Measurements from ENCODE around the gene ARPIN. TPM values are rescaled to one million over a fixed set of nuclear protein-coding genes. Genes with fewer than 3 reads are reported as not detected.

The ARPIN gene
- total RNA-seq, 1 experiment from 2014 or later: 30.4 TPM

DNA sequence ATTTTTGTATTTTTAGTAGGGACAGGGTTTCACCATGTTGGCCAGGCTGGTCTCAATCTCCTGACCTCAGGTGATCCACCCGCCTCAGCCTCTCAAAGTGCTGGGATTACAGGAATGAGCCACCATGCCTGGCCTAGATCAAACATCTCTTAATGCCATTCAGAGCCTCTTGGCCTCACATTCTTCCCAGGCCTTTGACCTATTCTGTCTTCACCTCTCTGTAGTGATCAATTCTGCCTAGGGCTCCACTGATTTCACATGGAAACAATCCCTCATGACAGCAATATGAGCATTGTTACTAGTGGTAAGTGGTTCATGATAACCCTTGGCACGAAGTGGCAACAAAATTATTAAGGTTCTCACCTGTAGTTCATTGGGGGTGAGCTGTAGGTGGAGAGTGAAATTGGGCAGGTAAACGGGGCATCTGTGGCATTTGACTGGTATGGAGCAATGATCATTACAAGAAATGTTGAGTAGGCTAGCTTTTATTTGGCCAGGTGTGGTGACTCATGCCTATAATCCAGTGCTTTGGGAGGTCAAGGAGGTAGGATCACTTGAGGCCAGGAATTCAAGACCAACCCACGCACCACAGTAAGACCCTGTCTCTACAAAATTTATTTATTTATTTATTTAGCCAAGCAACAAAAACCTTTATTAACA, 4.8 kb upstream of the ARPIN start:
- Histone ChIP-seq H3K27ac (peak overlapping the region; percentile 73), H4K20me1 (ENCODE audit: insufficient read depth) (no peaks in the 10 kb centered on the region), H3K4me2 (peak overlapping the region; percentile 42), H2AFZ (no peak overlapping the region), H3K79me2 (ENCODE audit: low read depth) (no peaks in the 10 kb centered on the region), H3K4me3 (no peak overlapping the region), H3F3A (ENCODE audit: insufficient read depth, low read depth) (peaks cover 34% of the 10 kb centered on the region), H3K36me3 (ENCODE audit: low read depth) (no peaks in the 10 kb centered on the region), H3K27me3 (ENCODE audit: insufficient read depth, low read depth) (no peaks in the 10 kb centered on the region), H3K9me2 (ENCODE audit: insufficient read depth) (no peaks in the 10 kb centered on the region), H3K4me1 (replicated peaks; ENCODE audit: insufficient read depth) (peaks cover 62% of the 10 kb centered on the region), H3K9me3 (ENCODE audit: insufficient read depth, low read depth) (no peaks in the 10 kb centered on the region)
- no TSS peak for BruUV-seq (replicated peaks)
- TF ChIP-seq, protein P1, sequence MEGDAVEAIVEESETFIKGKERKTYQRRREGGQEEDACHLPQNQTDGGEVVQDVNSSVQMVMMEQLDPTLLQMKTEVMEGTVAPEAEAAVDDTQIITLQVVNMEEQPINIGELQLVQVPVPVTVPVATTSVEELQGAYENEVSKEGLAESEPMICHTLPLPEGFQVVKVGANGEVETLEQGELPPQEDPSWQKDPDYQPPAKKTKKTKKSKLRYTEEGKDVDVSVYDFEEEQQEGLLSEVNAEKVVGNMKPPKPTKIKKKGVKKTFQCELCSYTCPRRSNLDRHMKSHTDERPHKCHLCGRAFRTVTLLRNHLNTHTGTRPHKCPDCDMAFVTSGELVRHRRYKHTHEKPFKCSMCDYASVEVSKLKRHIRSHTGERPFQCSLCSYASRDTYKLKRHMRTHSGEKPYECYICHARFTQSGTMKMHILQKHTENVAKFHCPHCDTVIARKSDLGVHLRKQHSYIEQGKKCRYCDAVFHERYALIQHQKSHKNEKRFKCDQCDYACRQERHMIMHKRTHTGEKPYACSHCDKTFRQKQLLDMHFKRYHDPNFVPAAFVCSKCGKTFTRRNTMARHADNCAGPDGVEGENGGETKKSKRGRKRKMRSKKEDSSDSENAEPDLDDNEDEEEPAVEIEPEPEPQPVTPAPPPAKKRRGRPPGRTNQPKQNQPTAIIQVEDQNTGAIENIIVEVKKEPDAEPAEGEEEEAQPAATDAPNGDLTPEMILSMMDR (conservative IDR thresholded peaks at IDR 0.05): no peak
- ChIA-PET POLR2A (ENCODE audit: unreplicated experiment) (interaction anchor here (0.6 to 0.7 kb wide), 3 partner anchors 255 to 1014 kb away, joined by 4 to 12 read pairs (median 4); no protein-coding TSS in a partner anchor), CTCF (no interaction called here)
- DNase-seq: peak; percentile 44 to 97
- intact Hi-C loops (cut with micrococcal nuclease; ENCODE audit: unreplicated experiment): no loop called here

DNA sequence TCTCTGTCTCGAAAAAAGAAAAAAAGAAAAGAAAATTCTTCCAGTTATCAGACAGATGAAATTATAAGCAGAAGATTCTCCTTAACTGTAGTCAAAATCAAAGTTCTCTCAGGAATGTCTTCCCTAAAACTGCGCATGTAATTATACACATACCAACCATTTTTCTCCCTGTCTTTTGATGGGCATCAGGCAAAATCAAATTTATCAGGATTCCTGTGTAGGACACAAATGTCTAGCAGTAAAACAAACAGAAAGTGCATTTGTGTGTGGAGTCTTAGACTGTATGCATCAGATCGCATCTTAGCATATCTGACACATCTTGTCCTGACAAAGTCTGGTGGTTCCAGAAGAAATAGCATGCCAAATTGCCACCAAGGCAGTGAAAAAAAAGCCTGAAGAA, 3.9 kb upstream of the ARPIN start:
- no peak for DNase-seq
- CTCF ChIA-PET: interaction anchor here (0.6 to 0.9 kb wide), 2 partner anchors 20 to 650 kb away, joined by 3 to 6 read pairs; no protein-coding TSS in a partner anchor
- BruUV-seq (replicated peaks): no TSS peak
- peaks cover 34% of the 10 kb centered on the region for H3F3A ChIP-seq (ENCODE audit: insufficient read depth, low read depth)
- no peak overlapping the region for H2AFZ ChIP-seq
- POLR2A ChIA-PET (ENCODE audit: unreplicated experiment): no interaction called here
- no peaks in the 10 kb centered on the region for H3K9me3 ChIP-seq (ENCODE audit: insufficient read depth, low read depth)
- no peaks in the 10 kb centered on the region for H3K27me3 ChIP-seq (ENCODE audit: insufficient read depth, low read depth)
- H3K79me2 ChIP-seq (ENCODE audit: low read depth): peaks cover 7% of the 10 kb centered on the region
- H3K9me2 ChIP-seq (ENCODE audit: insufficient read depth): no peaks in the 10 kb centered on the region
- H3K4me2 ChIP-seq: peak overlapping the region; percentile 42
- TF ChIP-seq, protein P1 (conservative IDR thresholded peaks at IDR 0.05): no peak
- TF ChIP-seq EZH2 (IDR thresholded peaks at IDR 0.05; ENCODE audit: low read depth): no peak
- H3K27ac ChIP-seq: peak overlapping the region; percentile 73
- peaks cover 66% of the 10 kb centered on the region for H3K4me1 ChIP-seq (replicated peaks; ENCODE audit: insufficient read depth)
- no peaks in the 10 kb centered on the region for H4K20me1 ChIP-seq (ENCODE audit: insufficient read depth)
- intact Hi-C loops (cut with micrococcal nuclease; ENCODE audit: unreplicated experiment): no loop called here
- H3K4me3 ChIP-seq: no peak overlapping the region
- no peaks in the 10 kb centered on the region for H3K36me3 ChIP-seq (ENCODE audit: low read depth)

DNA sequence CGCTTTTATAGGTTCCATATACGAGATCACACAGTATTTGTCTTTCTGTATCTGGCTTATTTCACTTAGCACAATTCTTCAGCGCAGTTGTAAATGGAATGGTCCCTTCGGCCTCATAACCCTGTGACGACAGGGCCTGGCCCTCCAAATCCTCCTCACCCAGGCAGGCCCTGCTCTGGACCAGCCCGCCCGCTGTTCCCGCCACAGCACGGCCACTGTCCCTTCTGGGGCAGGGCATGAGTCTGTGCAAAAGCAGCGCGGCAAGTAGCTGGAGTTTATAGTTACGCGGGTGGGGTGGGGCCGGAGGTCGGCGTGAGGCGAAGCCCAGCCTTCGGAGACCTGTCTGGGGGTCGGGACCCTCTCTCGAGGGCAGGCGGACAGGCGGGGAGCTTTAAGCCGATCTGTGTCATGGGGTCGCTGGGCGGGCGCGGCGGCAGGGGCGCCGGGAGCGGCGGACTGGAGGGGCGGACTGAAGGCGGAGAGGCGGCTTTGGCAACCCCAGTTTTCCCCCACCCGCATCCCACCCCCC, 543 bp downstream of the ARPIN start:
- peak overlapping the region; percentile 81 for H3K4me2 ChIP-seq
- H2AFZ ChIP-seq: peak overlapping the region; percentile 72
- H3K36me3 ChIP-seq (ENCODE audit: low read depth): no peaks in the 10 kb centered on the region
- CTCF ChIA-PET: interaction anchor here (0.9 kb wide), 1 partner anchor 17 kb away, joined by 3 read pairs; no protein-coding TSS in a partner anchor
- no peak for TF ChIP-seq EZH2 (IDR thresholded peaks at IDR 0.05; ENCODE audit: low read depth)
- TF ChIP-seq, protein P1 (conservative IDR thresholded peaks at IDR 0.05): no peak
- H3K4me1 ChIP-seq (replicated peaks; ENCODE audit: insufficient read depth): peaks cover 54% of the 10 kb centered on the region
- H3K27ac ChIP-seq: 0 out of 2 replicates have a peak overlapping the region, but pooled peaks have one; percentile 34
- H4K20me1 ChIP-seq (ENCODE audit: insufficient read depth): no peaks in the 10 kb centered on the region
- no peaks in the 10 kb centered on the region for H3K9me3 ChIP-seq (ENCODE audit: insufficient read depth, low read depth)
- no peaks in the 10 kb centered on the region for H3K27me3 ChIP-seq (ENCODE audit: insufficient read depth, low read depth)
- BruUV-seq (replicated peaks): no TSS peak
- no peaks in the 10 kb centered on the region for H3K9me2 ChIP-seq (ENCODE audit: insufficient read depth)
- DNase-seq: peak in 1 of 2 experiments; percentile 33
- H3K4me3 ChIP-seq: peak overlapping the region; percentile 96
- H3F3A ChIP-seq (ENCODE audit: insufficient read depth, low read depth): peaks cover 25% of the 10 kb centered on the region
- POLR2A ChIA-PET (ENCODE audit: unreplicated experiment): interaction anchor here (0.6 kb wide), 1 partner anchor 90 kb away, joined by 5 read pairs; no protein-coding TSS in a partner anchor
- H3K79me2 ChIP-seq (ENCODE audit: low read depth): peaks cover 14% of the 10 kb centered on the region
- intact Hi-C loops (cut with micrococcal nuclease; ENCODE audit: unreplicated experiment): loop anchor here (2.0 to 5.0 kb wide), 2 partner anchors 13 to 85 kb away; no protein-coding TSS in a partner anchor
